ENCODE measurements around the gene STX19. TPM values are rescaled to one million over a fixed set of nuclear protein-coding genes. Genes with fewer than 3 reads are reported as not detected.

STX19 gene
- total RNA-seq, 2 experiments from 2014 or later, result not detected

DNA sequence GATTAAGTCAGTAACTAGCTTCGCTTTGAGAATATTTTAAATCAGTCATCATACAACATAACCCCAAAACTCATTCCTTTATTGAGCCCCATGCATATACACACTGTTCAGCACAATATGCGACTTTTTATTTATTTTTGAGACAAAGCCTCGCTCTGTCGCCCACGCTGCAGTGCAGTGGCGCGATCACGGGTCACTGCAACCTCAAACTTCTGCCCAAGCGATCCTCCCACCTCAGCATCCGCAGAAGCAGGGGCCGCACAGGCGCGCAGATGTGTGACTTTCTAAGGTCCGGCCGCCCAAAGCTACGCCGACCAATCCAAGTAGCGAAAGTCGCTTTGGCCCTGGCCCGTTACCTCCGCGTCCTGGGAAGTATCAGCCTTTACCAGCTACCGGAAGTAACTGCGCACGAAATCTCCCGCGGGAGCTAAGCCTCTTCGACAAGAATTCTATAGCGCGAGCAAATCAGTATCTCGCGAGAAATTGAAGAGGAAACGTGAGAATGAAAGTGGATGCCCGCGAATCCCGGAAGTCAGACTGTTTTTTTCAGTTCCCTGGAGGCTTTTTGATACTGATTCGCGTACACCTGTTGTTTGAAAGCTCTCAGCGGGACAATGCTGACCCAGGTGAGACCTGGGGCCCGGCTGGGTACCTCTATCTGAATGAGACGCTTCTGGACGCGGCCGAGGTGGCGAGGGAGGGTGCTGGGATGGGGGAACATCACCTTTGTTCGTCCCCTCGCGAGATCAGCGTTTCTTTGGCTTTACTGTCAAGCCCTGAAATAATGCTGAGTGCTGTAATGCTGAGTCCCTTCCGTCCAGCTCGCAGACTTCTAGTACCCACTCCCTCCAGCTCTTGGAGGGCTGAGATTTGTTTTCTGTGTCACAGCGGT lies 34.4 kb upstream of the STX19 start, which contains the start of the genes DHFR2 and NSUN3:
TSS of gene DHFR2 (minus strand) at position 404 of the 892 bp plus-strand sequence. CDS start 1,405 bp downstream, outside the sequence.
TSS of gene NSUN3 (plus strand) at position 549 of the 892 bp plus-strand sequence. CDS start at position 615, 66 bp downstream.
- DNase-seq (ENCODE audit: low spot score), result peak; percentile 98
- intact Hi-C loops (cut with micrococcal nuclease; ENCODE audit: unreplicated experiment), result loop anchor here (1.0 to 2.0 kb wide), 2 partner anchors 58 to 82 kb away; partner anchors contain the start of gene ARL13B
- Histone ChIP-seq H3K4me1 (ENCODE audit: insufficient read depth, low read length, poor library complexity, severe bottlenecking) (peaks cover 27% of the 10 kb centered on the region), H3K27ac (ENCODE audit: low read depth, low read length, poor library complexity, severe bottlenecking) (peak within 1 kb of the TSS; percentile 94), H3K4me3 (ENCODE audit: low read depth, low read length, poor library complexity, severe bottlenecking) (peak within 1 kb of the TSS; percentile 91), H4K20me1 (ENCODE audit: insufficient read depth, low read length) (no peaks in the 10 kb centered on the region), H3K79me2 (ENCODE audit: insufficient read depth, low read depth, low read length) (peaks cover 40% of the 10 kb centered on the region), H3K9me2 (ENCODE audit: insufficient read depth, low read length) (no peaks in the 10 kb centered on the region), H2AFZ (ENCODE audit: low read length) (peak within 1 kb of the TSS; percentile 96), H3K9me3 (ENCODE audit: low read length) (peaks cover 18% of the 10 kb centered on the region), H3K36me3 (ENCODE audit: insufficient read depth, low read length) (peaks cover 36% of the 10 kb centered on the region), H3K4me2 (ENCODE audit: low read length) (peak within 1 kb of the TSS; percentile 94)
- TSS peak; percentile 80 for BruUV-seq (replicated peaks)
- TF ChIP-seq EZH2phosphoT487 (IDR thresholded peaks at IDR 0.05; ENCODE audit: borderline replicate concordance, low read depth, low read length), result no peak
- TF ChIP-seq, protein P1, sequence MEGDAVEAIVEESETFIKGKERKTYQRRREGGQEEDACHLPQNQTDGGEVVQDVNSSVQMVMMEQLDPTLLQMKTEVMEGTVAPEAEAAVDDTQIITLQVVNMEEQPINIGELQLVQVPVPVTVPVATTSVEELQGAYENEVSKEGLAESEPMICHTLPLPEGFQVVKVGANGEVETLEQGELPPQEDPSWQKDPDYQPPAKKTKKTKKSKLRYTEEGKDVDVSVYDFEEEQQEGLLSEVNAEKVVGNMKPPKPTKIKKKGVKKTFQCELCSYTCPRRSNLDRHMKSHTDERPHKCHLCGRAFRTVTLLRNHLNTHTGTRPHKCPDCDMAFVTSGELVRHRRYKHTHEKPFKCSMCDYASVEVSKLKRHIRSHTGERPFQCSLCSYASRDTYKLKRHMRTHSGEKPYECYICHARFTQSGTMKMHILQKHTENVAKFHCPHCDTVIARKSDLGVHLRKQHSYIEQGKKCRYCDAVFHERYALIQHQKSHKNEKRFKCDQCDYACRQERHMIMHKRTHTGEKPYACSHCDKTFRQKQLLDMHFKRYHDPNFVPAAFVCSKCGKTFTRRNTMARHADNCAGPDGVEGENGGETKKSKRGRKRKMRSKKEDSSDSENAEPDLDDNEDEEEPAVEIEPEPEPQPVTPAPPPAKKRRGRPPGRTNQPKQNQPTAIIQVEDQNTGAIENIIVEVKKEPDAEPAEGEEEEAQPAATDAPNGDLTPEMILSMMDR (conservative IDR thresholded peaks at IDR 0.05; ENCODE audit: low read length), result no peak
- POLR2A ChIA-PET, result interaction anchor here (0.6 to 3.1 kb wide), 17 partner anchors 8 to 90 kb away, joined by 3 to 23 read pairs (median 5); partner anchors contain the start of genes ARL13B and STX19
- CTCF ChIA-PET (ENCODE audit: unreplicated experiment), result interaction anchor here (0.6 kb wide), 1 partner anchor 20 kb away, joined by 4 read pairs; no protein-coding TSS in a partner anchor

DNA sequence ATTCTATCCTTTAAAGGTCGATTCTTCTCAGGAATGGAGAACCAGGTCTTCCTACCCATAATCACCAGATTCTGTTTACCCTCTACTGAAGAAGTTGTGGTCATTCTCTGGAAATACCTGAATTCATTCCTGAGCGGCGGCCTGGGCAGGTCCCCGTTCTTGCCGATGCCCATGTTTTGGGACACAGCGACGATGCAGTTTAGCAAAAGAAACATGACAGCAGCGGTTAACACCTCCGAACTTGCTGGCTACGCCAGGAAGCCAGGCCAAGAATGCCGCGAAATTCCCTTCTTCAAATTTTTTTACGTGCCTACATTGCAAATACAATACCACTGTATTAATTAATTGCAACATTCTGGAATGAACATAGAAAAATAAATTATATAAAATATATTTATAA lies 32.9 kb upstream of the STX19 start:
- H3K79me2 ChIP-seq (ENCODE audit: insufficient read depth, low read depth, low read length), result peaks cover 40% of the 10 kb centered on the region
- no peak overlapping the region for H3K4me3 ChIP-seq (ENCODE audit: low read depth, low read length, poor library complexity, severe bottlenecking)
- POLR2A ChIA-PET, result interaction anchor here (1.6 to 2.4 kb wide), 3 partner anchors 8 to 51 kb away, joined by 4 to 7 read pairs (median 5); partner anchors contain the start of gene STX19
- CTCF ChIA-PET (ENCODE audit: unreplicated experiment), result no interaction called here
- BruUV-seq (replicated peaks), result no TSS peak
- H4K20me1 ChIP-seq (ENCODE audit: insufficient read depth, low read length), result no peaks in the 10 kb centered on the region
- H3K9me3 ChIP-seq (ENCODE audit: low read length), result peaks cover 4% of the 10 kb centered on the region; the same call in 1 of the 2 replicates
- H3K9me2 ChIP-seq (ENCODE audit: insufficient read depth, low read length), result no peaks in the 10 kb centered on the region
- DNase-seq (ENCODE audit: low spot score), result no peak
- peaks cover 26% of the 10 kb centered on the region for H3K4me1 ChIP-seq (ENCODE audit: insufficient read depth, low read length, poor library complexity, severe bottlenecking)
- intact Hi-C loops (cut with micrococcal nuclease; ENCODE audit: unreplicated experiment), result no loop called here
- H2AFZ ChIP-seq (ENCODE audit: low read length), result no peak overlapping the region
- H3K36me3 ChIP-seq (ENCODE audit: insufficient read depth, low read length), result peaks cover 22% of the 10 kb centered on the region
- H3K27ac ChIP-seq (ENCODE audit: low read depth, low read length, poor library complexity, severe bottlenecking), result no peak overlapping the region
- TF ChIP-seq EZH2phosphoT487 (IDR thresholded peaks at IDR 0.05; ENCODE audit: borderline replicate concordance, low read depth, low read length), result no peak
- H3K4me2 ChIP-seq (ENCODE audit: low read length), result no peak overlapping the region

DNA sequence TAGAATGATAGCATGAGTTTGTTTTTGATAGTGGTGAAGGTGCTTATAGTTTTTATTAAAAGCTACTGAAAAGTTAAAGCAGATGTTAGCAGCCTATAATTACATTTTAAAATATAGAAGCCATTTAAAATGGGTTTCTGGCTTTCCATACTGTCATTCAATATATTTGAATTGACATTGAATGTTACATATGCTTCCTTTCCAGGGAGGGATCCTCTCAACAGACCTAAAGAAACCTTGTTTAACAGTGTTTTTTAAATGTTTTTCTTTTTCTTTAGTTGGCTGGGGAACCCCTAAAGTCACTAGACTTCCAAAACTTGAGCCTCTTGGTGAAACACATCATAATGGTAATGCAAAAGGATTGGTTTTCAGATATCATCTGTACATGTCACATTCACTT lies 22.1 kb upstream of the STX19 start:
- no peak overlapping the region for H3K4me3 ChIP-seq (ENCODE audit: low read depth, low read length, poor library complexity, severe bottlenecking)
- POLR2A ChIA-PET, result interaction anchor here (0.7 to 3.2 kb wide), 9 partner anchors 13 to 616 kb away, joined by 3 to 23 read pairs (median 4); partner anchors contain the start of genes DHFR2 and NSUN3
- no peak overlapping the region for H3K4me2 ChIP-seq (ENCODE audit: low read length)
- H2AFZ ChIP-seq (ENCODE audit: low read length), result no peak overlapping the region
- H3K36me3 ChIP-seq (ENCODE audit: insufficient read depth, low read length), result no peaks in the 10 kb centered on the region; the same call in 1 of the 2 replicates
- H3K9me2 ChIP-seq (ENCODE audit: insufficient read depth, low read length), result no peaks in the 10 kb centered on the region
- H3K9me3 ChIP-seq (ENCODE audit: low read length), result no peaks in the 10 kb centered on the region
- H3K79me2 ChIP-seq (ENCODE audit: insufficient read depth, low read depth, low read length), result no peaks in the 10 kb centered on the region
- H3K27ac ChIP-seq (ENCODE audit: low read depth, low read length, poor library complexity, severe bottlenecking), result no peak overlapping the region
- no peaks in the 10 kb centered on the region for H4K20me1 ChIP-seq (ENCODE audit: insufficient read depth, low read length)
- no peak for TF ChIP-seq EZH2phosphoT487 (IDR thresholded peaks at IDR 0.05; ENCODE audit: borderline replicate concordance, low read depth, low read length)
- TF ChIP-seq, protein P1 (conservative IDR thresholded peaks at IDR 0.05; ENCODE audit: low read length), result no peak
- DNase-seq (ENCODE audit: low spot score), result no peak
- no peaks in the 10 kb centered on the region for H3K4me1 ChIP-seq (ENCODE audit: insufficient read depth, low read length, poor library complexity, severe bottlenecking)
- CTCF ChIA-PET (ENCODE audit: unreplicated experiment), result no interaction called here
- intact Hi-C loops (cut with micrococcal nuclease; ENCODE audit: unreplicated experiment), result no loop called here
- BruUV-seq (replicated peaks), result no TSS peak

Data from OCI-LY7 (cell line).